ENCODE data around the gene AP3B1. TPM values are rescaled to one million over a fixed set of nuclear protein-coding genes. Genes with fewer than 3 reads are reported as not detected.

The AP3B1 gene, protein sequence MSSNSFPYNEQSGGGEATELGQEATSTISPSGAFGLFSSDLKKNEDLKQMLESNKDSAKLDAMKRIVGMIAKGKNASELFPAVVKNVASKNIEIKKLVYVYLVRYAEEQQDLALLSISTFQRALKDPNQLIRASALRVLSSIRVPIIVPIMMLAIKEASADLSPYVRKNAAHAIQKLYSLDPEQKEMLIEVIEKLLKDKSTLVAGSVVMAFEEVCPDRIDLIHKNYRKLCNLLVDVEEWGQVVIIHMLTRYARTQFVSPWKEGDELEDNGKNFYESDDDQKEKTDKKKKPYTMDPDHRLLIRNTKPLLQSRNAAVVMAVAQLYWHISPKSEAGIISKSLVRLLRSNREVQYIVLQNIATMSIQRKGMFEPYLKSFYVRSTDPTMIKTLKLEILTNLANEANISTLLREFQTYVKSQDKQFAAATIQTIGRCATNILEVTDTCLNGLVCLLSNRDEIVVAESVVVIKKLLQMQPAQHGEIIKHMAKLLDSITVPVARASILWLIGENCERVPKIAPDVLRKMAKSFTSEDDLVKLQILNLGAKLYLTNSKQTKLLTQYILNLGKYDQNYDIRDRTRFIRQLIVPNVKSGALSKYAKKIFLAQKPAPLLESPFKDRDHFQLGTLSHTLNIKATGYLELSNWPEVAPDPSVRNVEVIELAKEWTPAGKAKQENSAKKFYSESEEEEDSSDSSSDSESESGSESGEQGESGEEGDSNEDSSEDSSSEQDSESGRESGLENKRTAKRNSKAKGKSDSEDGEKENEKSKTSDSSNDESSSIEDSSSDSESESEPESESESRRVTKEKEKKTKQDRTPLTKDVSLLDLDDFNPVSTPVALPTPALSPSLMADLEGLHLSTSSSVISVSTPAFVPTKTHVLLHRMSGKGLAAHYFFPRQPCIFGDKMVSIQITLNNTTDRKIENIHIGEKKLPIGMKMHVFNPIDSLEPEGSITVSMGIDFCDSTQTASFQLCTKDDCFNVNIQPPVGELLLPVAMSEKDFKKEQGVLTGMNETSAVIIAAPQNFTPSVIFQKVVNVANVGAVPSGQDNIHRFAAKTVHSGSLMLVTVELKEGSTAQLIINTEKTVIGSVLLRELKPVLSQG
- total RNA-seq: 10 to 100 TPM; 39.4 to 52.3 TPM

- H3K9me3 Mint-ChIP-seq: no peaks in the 10 kb centered on the region
- H3K36me3 Mint-ChIP-seq (ENCODE audit: low read depth): peaks cover 18% of the 10 kb centered on the region
- CTCF ChIA-PET: interaction anchor here (0.6 to 2.7 kb wide), 5 partner anchors 21 to 72 kb away, joined by 3 to 17 read pairs (median 4); partner anchors contain the start of gene SCAMP1
- DNase-seq: peak; percentile 98
- H3K27ac Mint-ChIP-seq: peak within 1 kb of the TSS; percentile 100
- POLR2A ChIA-PET: interaction anchor here (0.7 to 2.2 kb wide), 4 partner anchors 64 to 666 kb away, joined by 4 to 20 read pairs (median 6); partner anchors contain the start of gene SCAMP1
- peaks cover 38% of the 10 kb centered on the region for H3K4me1 Mint-ChIP-seq
- peak within 1 kb of the TSS; percentile 97 for H3K4me3 Mint-ChIP-seq
- peaks cover 3% of the 10 kb centered on the region for H3K27me3 Mint-ChIP-seq
These were observed at the start of gene AP3B1 for GRCh38 chr5:78294248-78295034. AP3B1 (minus strand) TSS chr5:78294698; CDS start chr5:78294579, 119 bp downstream.

DNA sequence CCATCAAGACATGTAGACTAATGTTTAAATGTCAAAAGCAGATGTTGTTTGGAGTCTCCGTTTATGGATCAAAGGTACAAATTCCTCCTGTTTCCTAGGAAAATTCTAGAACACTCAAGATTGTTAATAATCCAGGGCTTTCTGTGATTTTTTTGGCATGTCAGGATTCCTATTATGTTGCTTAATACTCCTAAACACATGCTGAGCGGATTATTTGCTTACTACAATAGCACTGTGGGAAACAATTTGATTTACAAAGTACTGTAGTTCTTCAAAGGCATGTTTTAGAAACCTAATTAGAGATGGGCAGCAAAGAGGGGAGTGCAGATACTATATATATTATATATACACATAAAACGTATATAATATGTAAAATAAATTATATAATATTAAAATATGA is 46.9 kb upstream of the AP3B1 start:
- Mint-ChIP-seq H3K36me3 (ENCODE audit: low read depth) (no peaks in the 10 kb centered on the region), H3K4me1 (no peaks in the 10 kb centered on the region), H3K4me3 (no peak overlapping the region), H3K27ac (no peak overlapping the region), H3K9me3 (peaks cover 9% of the 10 kb centered on the region), H3K27me3 (peaks cover 6% of the 10 kb centered on the region)
- no peak for DNase-seq
- ChIA-PET POLR2A (no interaction called here), CTCF (no interaction called here)

DNA sequence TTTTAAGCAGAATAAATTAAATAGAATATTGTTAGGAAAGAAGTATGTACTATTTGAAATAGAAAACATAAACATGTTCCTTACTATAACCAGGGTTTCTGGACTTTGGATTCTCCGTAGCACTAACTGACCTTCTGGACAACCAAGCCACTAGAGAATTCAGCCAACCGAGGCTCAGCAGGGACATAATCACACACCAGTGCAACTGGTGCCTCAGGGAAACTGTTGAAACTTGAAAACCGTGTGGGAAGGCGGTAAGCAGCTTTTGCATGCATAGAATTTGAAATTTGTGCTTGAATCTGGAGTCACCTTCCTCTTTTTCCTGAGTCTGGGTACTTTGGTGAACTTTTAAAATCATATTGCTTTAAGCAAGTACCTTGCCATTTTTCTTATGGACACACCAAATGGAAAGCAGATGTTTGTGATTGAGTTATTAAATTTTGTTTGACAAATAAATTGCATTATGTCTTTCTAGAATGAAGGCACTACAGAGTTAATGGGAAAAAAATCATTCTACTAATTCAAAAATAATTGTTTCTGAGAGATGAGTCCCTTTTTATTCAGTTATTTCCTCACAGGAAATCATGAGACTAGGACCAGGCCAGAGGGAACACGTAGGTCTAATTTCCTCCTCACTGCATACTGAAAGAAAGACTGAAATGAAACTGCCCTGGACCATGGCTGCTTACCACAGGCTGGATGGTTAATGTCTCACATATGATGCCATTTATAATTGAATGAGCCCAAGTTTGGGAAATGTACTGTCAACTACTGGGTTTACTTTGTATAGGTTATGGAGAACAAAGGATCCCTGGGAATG is 45.3 kb upstream of the AP3B1 start:
- POLR2A ChIA-PET: no interaction called here
- CTCF ChIA-PET: no interaction called here
- peaks cover 9% of the 10 kb centered on the region for H3K9me3 Mint-ChIP-seq
- H3K4me3 Mint-ChIP-seq: no peak overlapping the region
- H3K36me3 Mint-ChIP-seq (ENCODE audit: low read depth): no peaks in the 10 kb centered on the region
- H3K27me3 Mint-ChIP-seq: peaks cover 10% of the 10 kb centered on the region
- DNase-seq: no peak
- no peaks in the 10 kb centered on the region for H3K4me1 Mint-ChIP-seq
- H3K27ac Mint-ChIP-seq: no peak overlapping the region

GRCh38 chr5:78336698-78337097 is 42.2 kb upstream of the AP3B1 start:
- H3K36me3 Mint-ChIP-seq (ENCODE audit: low read depth): no peaks in the 10 kb centered on the region

DNA sequence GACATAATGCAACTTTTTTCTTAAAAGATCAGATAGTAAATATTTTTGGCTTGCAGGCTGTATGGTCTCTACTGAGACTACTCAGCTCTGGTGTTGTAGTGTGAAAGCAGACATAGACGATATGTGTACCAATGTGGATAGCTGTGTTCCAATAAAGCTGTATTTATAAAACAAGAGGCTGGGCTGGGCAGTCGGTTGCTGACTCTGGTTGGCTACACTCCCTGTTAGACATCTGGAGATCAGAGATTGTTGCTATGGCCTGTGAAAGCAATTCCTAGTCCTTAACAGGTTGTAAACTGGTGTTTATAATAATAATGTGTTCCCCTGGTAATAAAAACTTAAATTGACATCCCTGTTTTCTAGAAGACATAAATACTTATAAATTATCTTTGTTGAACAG is 41.5 kb upstream of the AP3B1 start:
- Mint-ChIP-seq H3K27ac (no peak overlapping the region), H3K27me3 (peaks cover 15% of the 10 kb centered on the region), H3K9me3 (peaks cover 9% of the 10 kb centered on the region), H3K4me3 (no peak overlapping the region), H3K36me3 (ENCODE audit: low read depth) (no peaks in the 10 kb centered on the region), H3K4me1 (no peaks in the 10 kb centered on the region)
- no peak for DNase-seq
- POLR2A ChIA-PET: no interaction called here
- CTCF ChIA-PET: interaction anchor here (1.2 to 1.4 kb wide), 2 partner anchors 24 to 33 kb away, joined by 3 read pairs; partner anchors contain the start of gene SCAMP1

More at GRCh38 chr5:78336698-78337097, 42.2 kb upstream of the AP3B1 start:
- Mint-ChIP-seq H3K27me3 (peaks cover 11% of the 10 kb centered on the region), H3K4me1 (no peaks in the 10 kb centered on the region), H3K27ac (no peak overlapping the region), H3K4me3 (no peak overlapping the region), H3K9me3 (peaks cover 9% of the 10 kb centered on the region)
- ChIA-PET CTCF (interaction anchor here (1.4 kb wide), 1 partner anchor 23 kb away, joined by 3 read pairs; the partner anchor contains the start of gene SCAMP1), POLR2A (no interaction called here)
- no peak for DNase-seq

GRCh38 chr5:78334811-78335210 is 40.3 kb upstream of the AP3B1 start:
- peaks cover 9% of the 10 kb centered on the region for H3K9me3 Mint-ChIP-seq
- POLR2A ChIA-PET: no interaction called here
- CTCF ChIA-PET: no interaction called here
- no peaks in the 10 kb centered on the region for H3K36me3 Mint-ChIP-seq (ENCODE audit: low read depth)
- H3K27me3 Mint-ChIP-seq: peaks cover 15% of the 10 kb centered on the region
- DNase-seq: no peak
- no peaks in the 10 kb centered on the region for H3K4me1 Mint-ChIP-seq
- H3K27ac Mint-ChIP-seq: no peak overlapping the region
- no peak overlapping the region for H3K4me3 Mint-ChIP-seq

GRCh38 chr5:78331523-78332080 is 37.1 kb upstream of the AP3B1 start:
- Mint-ChIP-seq H3K36me3 (ENCODE audit: low read depth) (no peaks in the 10 kb centered on the region), H3K27ac (no peak overlapping the region)

GRCh38 chr5:78328585-78329173 is 34.2 kb upstream of the AP3B1 start:
- Mint-ChIP-seq H3K27me3 (peaks cover 10% of the 10 kb centered on the region), H3K9me3 (no peaks in the 10 kb centered on the region), H3K36me3 (ENCODE audit: low read depth) (no peaks in the 10 kb centered on the region), H3K4me1 (peaks cover 2% of the 10 kb centered on the region), H3K4me3 (no peak overlapping the region), H3K27ac (no peak overlapping the region)
- CTCF ChIA-PET: interaction anchor here (0.7 kb wide), 1 partner anchor 14 kb away, joined by 3 read pairs; no protein-coding TSS in a partner anchor
- no peak for DNase-seq
- POLR2A ChIA-PET: no interaction called here

More at GRCh38 chr5:78331523-78332080, 37.1 kb upstream of the AP3B1 start:
- H3K27me3 Mint-ChIP-seq: peaks cover 16% of the 10 kb centered on the region
- ChIA-PET POLR2A (no interaction called here), CTCF (no interaction called here)
- no peaks in the 10 kb centered on the region for H3K9me3 Mint-ChIP-seq
- peaks cover 2% of the 10 kb centered on the region for H3K4me1 Mint-ChIP-seq
- H3K4me3 Mint-ChIP-seq: no peak overlapping the region
- no peak for DNase-seq

DNA sequence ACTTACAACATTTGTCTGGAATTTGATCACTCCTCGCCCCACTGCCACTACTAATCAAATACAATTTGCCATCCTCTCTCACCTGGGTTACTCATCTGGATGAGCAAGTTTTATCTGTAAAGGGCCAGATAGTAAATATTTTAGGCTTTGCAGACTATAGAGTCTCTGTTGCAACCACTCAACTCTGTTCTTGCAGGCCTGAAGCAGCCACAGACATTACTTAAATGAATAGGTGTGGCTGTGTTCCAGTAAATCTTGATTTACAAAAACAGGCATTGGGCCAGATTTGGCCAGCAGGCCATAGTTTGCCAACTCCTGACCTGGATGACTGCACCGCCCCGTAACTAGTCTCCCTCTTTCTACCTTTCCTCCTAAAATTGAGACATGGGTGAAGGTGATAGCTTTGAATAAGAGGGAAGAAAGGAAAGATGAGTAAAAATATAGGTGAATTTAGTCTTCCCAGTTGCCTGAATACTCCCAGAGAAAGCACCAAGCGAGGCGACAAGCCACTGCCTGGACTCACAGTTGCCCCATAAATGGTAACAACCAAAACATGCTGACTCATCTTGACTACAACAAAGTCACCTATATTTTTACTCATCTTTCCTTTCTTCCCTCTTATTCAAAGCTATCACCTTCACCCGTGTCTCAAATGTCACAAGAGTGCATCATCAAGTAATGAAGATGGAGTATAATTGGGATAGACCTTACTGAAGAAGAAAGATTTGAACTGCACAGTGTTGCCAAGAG is 33.4 kb upstream of the AP3B1 start:
- POLR2A ChIA-PET: no interaction called here
- H3K9me3 Mint-ChIP-seq: no peaks in the 10 kb centered on the region
- CTCF ChIA-PET: interaction anchor here (0.7 kb wide), 1 partner anchor 14 kb away, joined by 3 read pairs; no protein-coding TSS in a partner anchor

GRCh38 chr5:78326930-78327329 is 32.4 kb upstream of the AP3B1 start:
- ChIA-PET POLR2A (no interaction called here), CTCF (no interaction called here)
- Mint-ChIP-seq H3K27ac (no peak overlapping the region), H3K4me1 (peaks cover 2% of the 10 kb centered on the region), H3K4me3 (no peak overlapping the region), H3K36me3 (ENCODE audit: low read depth) (no peaks in the 10 kb centered on the region), H3K9me3 (no peaks in the 10 kb centered on the region), H3K27me3 (peaks cover 10% of the 10 kb centered on the region)
- DNase-seq: no peak

More for the DNA sequence above, 33.4 kb upstream of the AP3B1 start:
- Mint-ChIP-seq H3K4me1 (peaks cover 2% of the 10 kb centered on the region), H3K27me3 (peaks cover 10% of the 10 kb centered on the region), H3K27ac (no peak overlapping the region), H3K4me3 (no peak overlapping the region), H3K36me3 (ENCODE audit: low read depth) (no peaks in the 10 kb centered on the region)
- no peak for DNase-seq
